ENCODE results near the gene IRF9.
A peak's percentile ranks its signal among the peaks of the same experiment; 100 is the strongest.

The IRF9 gene

GRCh38 chr14:24177891-24178290 is 16.8 kb downstream of the IRF9 start:
- DNase-seq (ENCODE audit: low spot score), result no peak

- DNase-seq (ENCODE audit: low spot score), result no peak
Measured at GRCh38 chr14:24178399-24179178, 17.5 kb downstream of the IRF9 start.

- DNase-seq (ENCODE audit: low spot score), result no peak
Measured at GRCh38 chr14:24179294-24179960, 18.4 kb downstream of the IRF9 start.

GRCh38 chr14:24179961-24180796 is 19.1 kb downstream of the IRF9 start:
- peak; percentile 60 for DNase-seq (ENCODE audit: low spot score)

- DNase-seq (ENCODE audit: low spot score), result no peak
Measured at GRCh38 chr14:24181371-24182077, 20.5 kb downstream of the IRF9 start.

GRCh38 chr14:24182110-24182882 is 21.2 kb downstream of the IRF9 start:
- DNase-seq (ENCODE audit: low spot score), result no peak

- DNase-seq (ENCODE audit: low spot score), result no peak
Measured at GRCh38 chr14:24183014-24183481, 22.0 kb downstream of the IRF9 start.

GRCh38 chr14:24184104-24184970 is 23.3 kb downstream of the IRF9 start:
- no peak for DNase-seq (ENCODE audit: low spot score)

GRCh38 chr14:24185026-24185425 is 24.0 kb downstream of the IRF9 start:
- no peak for DNase-seq (ENCODE audit: low spot score)

GRCh38 chr14:24185741-24186140 is 24.7 kb downstream of the IRF9 start:
- no peak for DNase-seq (ENCODE audit: low spot score)

- no peak for DNase-seq (ENCODE audit: low spot score)
Measured at GRCh38 chr14:24186831-24187538, 25.9 kb downstream of the IRF9 start.

GRCh38 chr14:24187539-24187915 is 26.5 kb downstream of the IRF9 start:
- no peak for DNase-seq (ENCODE audit: low spot score)

GRCh38 chr14:24188251-24189058 is 27.4 kb downstream of the IRF9 start, which contains the start of gene IPO4:
TSS of gene IPO4 (minus strand) at chr14:24188816. CDS start at chr14:24188787, 29 bp downstream.
- DNase-seq (ENCODE audit: low spot score), result peak; percentile 96

- DNase-seq (ENCODE audit: low spot score), result no peak
Measured at GRCh38 chr14:24189059-24189375, 28.0 kb downstream of the IRF9 start.

GRCh38 chr14:24189460-24189859 is 28.4 kb downstream of the IRF9 start:
- DNase-seq (ENCODE audit: low spot score), result no peak

- no peak for DNase-seq (ENCODE audit: low spot score)
Measured at GRCh38 chr14:24190416-24190815, 29.4 kb downstream of the IRF9 start.

- DNase-seq (ENCODE audit: low spot score), result no peak
Measured at GRCh38 chr14:24192933-24193332, 31.9 kb downstream of the IRF9 start.

- no peak for DNase-seq (ENCODE audit: low spot score)
Measured at GRCh38 chr14:24194186-24194872, 33.3 kb downstream of the IRF9 start.
